Smooth muscle cell (in vitro differentiated cells): ENCODE results near the gene AKR1D1. TPM values are rescaled to one million over a fixed set of nuclear protein-coding genes. Genes with fewer than 3 reads are reported as not detected.

ENCODE experiments used
- DNase-seq: peaks from one replicate; lab custom pipeline; 2025; ENCODE audit not compliant: unreplicated experiment; lab: John Stamatoyannopoulos, UW
- H2AFZ ChIP-seq: fragments of 200-600 bp; sonication (generic); 2 replicates; pipeline ENCODE4 v1.6.0; 2016; ENCODE audit warnings: antibody characterized with exemption, low read depth, mild to moderate bottlenecking
- H3F3A ChIP-seq: fragments of 200-600 bp; sonication (generic); 2 replicates; pipeline ENCODE4 v1.6.0; 2017; ENCODE audit warnings: antibody characterized with exemption, low read depth
- H3K27ac ChIP-seq: fragments of 200-600 bp; sonication (generic); 2 replicates; pipeline ENCODE4 v1.5.1; 2016; ENCODE audit warnings: low read depth, mild to moderate bottlenecking
- H3K27me3 ChIP-seq: fragments of 200-600 bp; sonication (generic); 2 replicates; pipeline ENCODE4 v1.6.1; 2016; ENCODE audit warnings: low read depth, mild to moderate bottlenecking
- H3K36me3 ChIP-seq: fragments of 200-600 bp; sonication (generic); 2 replicates; pipeline ENCODE4 v1.5.1; 2016; ENCODE audit warnings: low read depth
- H3K4me1 ChIP-seq: fragments of 200-600 bp; sonication (generic); 2 replicates; pipeline ENCODE4 v1.5.1; 2016; ENCODE audit warnings: low read depth
- H3K4me2 ChIP-seq: fragments of 200-600 bp; sonication (generic); 2 replicates; pipeline ENCODE4 v1.6.0; 2016; ENCODE audit warnings: mild to moderate bottlenecking
- H3K4me3 ChIP-seq: fragments of 200-600 bp; sonication (generic); 2 replicates; pipeline ENCODE4 v1.5.1; 2016; ENCODE audit warnings: mild to moderate bottlenecking
- H3K79me2 ChIP-seq: fragments of 200-600 bp; sonication (generic); 2 replicates; pipeline ENCODE4 v1.6.0; 2016; ENCODE audit warnings: low read depth, mild to moderate bottlenecking
- H3K9ac ChIP-seq: fragments of 200-600 bp; sonication (generic); 2 replicates; pipeline ENCODE4 v1.6.0; 2016; ENCODE audit warnings: low read depth
- H3K9me3 ChIP-seq: fragments of 200-600 bp; sonication (generic); replicated peaks from 2 replicates; pipeline ENCODE4 v1.5.1; 2016; ENCODE audit warnings: low read depth
- H4K20me1 ChIP-seq: fragments of 200-600 bp; sonication (generic); 2 replicates; pipeline ENCODE4 v1.6.0; 2016; ENCODE audit warnings: low read depth
- CTCF ChIP-seq: fragments of 200-600 bp; sonication (generic); IDR thresholded peaks from 2 replicates; pipeline ENCODE4 v1.5.1; 2017; ENCODE audit warnings: borderline replicate concordance, mild to moderate bottlenecking, antibody characterized with exemption; ENCODE audit not compliant: insufficient read depth, poor library complexity, severe bottlenecking
- WGBS: methylation state at CpG from one replicate; pipeline ENCODE4 v1.1.7; 2016; ENCODE audit warnings: low lambda C conversion rate; 5-methylcytosine and 5-hydroxymethylcytosine counted together
- polyA plus RNA-seq: library from polyadenylated mRNA; unstranded; fragments of >200 nt; fragmentation: Nextera tagmentation; extraction: Ambion mirVana; gene quantifications from 2 replicates; pipeline ENCODE4 v1.2.1, GENCODE V29; 2016
- total RNA-seq: library from RNA; depleted of rRNA; stranded (reverse); fragments of >200 nt; gene quantifications from 2 replicates; pipeline ENCODE4 v1.2.3, GENCODE V29; 2014

AKR1D1 gene
- total and polyA plus RNA-seq, 2 experiments from 2014 or later = not detected

GRCh38 chr7:138154661-138155060, 78.4 kb downstream of the AKR1D1 start:
- TF ChIP-seq CTCF = no peak
- Histone ChIP-seq H2AFZ (peak overlapping the region; percentile 49), H3K9me3 (no peaks in the 10 kb centered on the region), H4K20me1 (no peaks in the 10 kb centered on the region), H3K36me3 (no peaks in the 10 kb centered on the region), H3F3A (peaks cover 6% of the 10 kb centered on the region), H3K79me2 (no peaks in the 10 kb centered on the region), H3K4me3 (no peak overlapping the region), H3K9ac (no peak overlapping the region), H3K4me2 (no peak overlapping the region), H3K27me3 (no peaks in the 10 kb centered on the region), H3K27ac (no peak overlapping the region), H3K4me1 (no peaks in the 10 kb centered on the region)
- WGBS = 25% methylated on average over 3 of the region's 3 CpGs
- DNase-seq = no peak

- DNase-seq = no peak
- H3K79me2 ChIP-seq = no peaks in the 10 kb centered on the region
- no peak overlapping the region for H3K9ac ChIP-seq
- H4K20me1 ChIP-seq = no peaks in the 10 kb centered on the region
- no peak overlapping the region for H3K4me3 ChIP-seq
- no peak overlapping the region for H3K4me2 ChIP-seq
- H3K36me3 ChIP-seq = no peaks in the 10 kb centered on the region
- no peaks in the 10 kb centered on the region for H3K9me3 ChIP-seq
- no peak overlapping the region for H3K27ac ChIP-seq
- 97% methylated on average over 4 of the region's 4 CpGs for WGBS
- no peak for TF ChIP-seq CTCF
- no peaks in the 10 kb centered on the region for H3K27me3 ChIP-seq
- no peak overlapping the region for H2AFZ ChIP-seq
- H3F3A ChIP-seq = peaks cover 6% of the 10 kb centered on the region
- peaks cover 11% of the 10 kb centered on the region for H3K4me1 ChIP-seq
Observed at GRCh38 chr7:138157702-138158101, 81.4 kb downstream of the AKR1D1 start.

GRCh38 chr7:138158739-138159528, 82.7 kb downstream of the AKR1D1 start:
- no peak for TF ChIP-seq CTCF
- H3K36me3 ChIP-seq = no peaks in the 10 kb centered on the region
- H3K27ac ChIP-seq = no peak overlapping the region
- no peaks in the 10 kb centered on the region for H4K20me1 ChIP-seq
- no peaks in the 10 kb centered on the region for H3K79me2 ChIP-seq
- H3K9me3 ChIP-seq = no peaks in the 10 kb centered on the region
- H3K4me3 ChIP-seq = no peak overlapping the region
- H3K4me2 ChIP-seq = no peak overlapping the region
- 96% methylated on average over 6 of the region's 6 CpGs for WGBS
- H2AFZ ChIP-seq = no peak overlapping the region
- no peak for DNase-seq
- H3K27me3 ChIP-seq = no peaks in the 10 kb centered on the region
- peaks cover 13% of the 10 kb centered on the region for H3K4me1 ChIP-seq
- no peak overlapping the region for H3K9ac ChIP-seq
- peaks cover 6% of the 10 kb centered on the region for H3F3A ChIP-seq
